Measurements from ENCODE around the gene CHRM1. TPM values are rescaled to one million over a fixed set of nuclear protein-coding genes. Genes with fewer than 3 reads are reported as not detected.
A peak's percentile ranks its signal among the peaks of the same experiment; 100 is the strongest.
"Not testable (repeated sequence)": the region's sequence is repeated elsewhere in the genome, so short reads cannot be mapped to it uniquely, and the experiment has no call there.

The CHRM1 gene
- total RNA-seq, 1 donor from 2014 or later = not detected

DNA sequence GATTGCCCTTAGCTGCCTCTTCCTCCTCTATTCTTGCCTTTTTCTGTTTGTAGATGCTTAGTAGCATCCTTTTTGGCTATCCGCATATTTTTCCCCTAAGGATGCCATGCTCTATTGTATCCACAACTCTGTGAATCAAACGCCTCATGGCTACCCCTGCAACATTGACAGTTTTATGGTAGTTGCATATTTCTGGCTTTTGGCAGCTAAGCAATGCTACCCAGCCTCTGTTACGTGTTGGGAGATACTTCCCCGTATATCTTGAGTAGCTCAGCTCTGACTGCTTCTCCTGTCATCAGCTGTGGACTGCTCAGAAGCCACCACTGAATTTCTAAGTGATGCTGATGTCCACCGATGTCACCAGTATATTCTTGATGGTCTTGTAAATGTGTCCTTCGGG, 55.5 kb downstream of the CHRM1 start:
- Histone ChIP-seq H3K79me2 (ENCODE audit: low read depth) (peaks cover 100% of the 10 kb centered on the region), H3K27ac (no peak overlapping the region), H3F3A (ENCODE audit: low read depth) (peaks cover 27% of the 10 kb centered on the region), H3K9me3 (ENCODE audit: low read depth) (no peaks in the 10 kb centered on the region), H3K9ac (no peak overlapping the region), H3K36me3 (no peaks in the 10 kb centered on the region), H3K4me2 (no peak overlapping the region), H3K4me1 (peaks cover 5% of the 10 kb centered on the region), H3K27me3 (no peaks in the 10 kb centered on the region), H2AFZ (replicated peaks) (no peak overlapping the region), H3K4me3 (no peak overlapping the region), H4K20me1 (ENCODE audit: low read depth) (peaks cover 61% of the 10 kb centered on the region)
- TF ChIP-seq, protein P1, sequence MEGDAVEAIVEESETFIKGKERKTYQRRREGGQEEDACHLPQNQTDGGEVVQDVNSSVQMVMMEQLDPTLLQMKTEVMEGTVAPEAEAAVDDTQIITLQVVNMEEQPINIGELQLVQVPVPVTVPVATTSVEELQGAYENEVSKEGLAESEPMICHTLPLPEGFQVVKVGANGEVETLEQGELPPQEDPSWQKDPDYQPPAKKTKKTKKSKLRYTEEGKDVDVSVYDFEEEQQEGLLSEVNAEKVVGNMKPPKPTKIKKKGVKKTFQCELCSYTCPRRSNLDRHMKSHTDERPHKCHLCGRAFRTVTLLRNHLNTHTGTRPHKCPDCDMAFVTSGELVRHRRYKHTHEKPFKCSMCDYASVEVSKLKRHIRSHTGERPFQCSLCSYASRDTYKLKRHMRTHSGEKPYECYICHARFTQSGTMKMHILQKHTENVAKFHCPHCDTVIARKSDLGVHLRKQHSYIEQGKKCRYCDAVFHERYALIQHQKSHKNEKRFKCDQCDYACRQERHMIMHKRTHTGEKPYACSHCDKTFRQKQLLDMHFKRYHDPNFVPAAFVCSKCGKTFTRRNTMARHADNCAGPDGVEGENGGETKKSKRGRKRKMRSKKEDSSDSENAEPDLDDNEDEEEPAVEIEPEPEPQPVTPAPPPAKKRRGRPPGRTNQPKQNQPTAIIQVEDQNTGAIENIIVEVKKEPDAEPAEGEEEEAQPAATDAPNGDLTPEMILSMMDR (IDR thresholded peaks at IDR 0.05) = no peak
- TF ChIP-seq EZH2 (IDR thresholded peaks at IDR 0.05) = no peak
- no peak for TF ChIP-seq EZH2phosphoT487 (IDR thresholded peaks at IDR 0.05)
- no peak overlapping the region for H3K27ac Mint-ChIP-seq
- H3K9me3 Mint-ChIP-seq = no peaks in the 10 kb centered on the region
- peaks cover 20% of the 10 kb centered on the region for H3K4me1 Mint-ChIP-seq
- no peaks in the 10 kb centered on the region for H3K27me3 Mint-ChIP-seq (ENCODE audit: insufficient read depth, low read depth)
- peaks cover 12% of the 10 kb centered on the region for H3K36me3 Mint-ChIP-seq
- H3K4me3 Mint-ChIP-seq = no peak overlapping the region
- DNase-seq (ENCODE audit: low spot score) = no peak

- Mint-ChIP-seq H3K36me3 (peaks cover 19% of the 10 kb centered on the region), H3K4me3 (peak overlapping the region; percentile 43), H3K27me3 (ENCODE audit: insufficient read depth, low read depth) (peaks cover 2% of the 10 kb centered on the region), H3K27ac (peak overlapping the region; percentile 57), H3K4me1 (peaks cover 33% of the 10 kb centered on the region), H3K9me3 (no peaks in the 10 kb centered on the region)
- no peak for DNase-seq (ENCODE audit: low spot score)
- Histone ChIP-seq H3K27me3 (no peaks in the 10 kb centered on the region), H3K9me3 (ENCODE audit: low read depth) (no peaks in the 10 kb centered on the region), H3K79me2 (ENCODE audit: low read depth) (peaks cover 100% of the 10 kb centered on the region), H3K4me3 (no peak overlapping the region), H3K27ac (no peak overlapping the region), H3K36me3 (no peaks in the 10 kb centered on the region), H3K4me2 (no peak overlapping the region), H4K20me1 (ENCODE audit: low read depth) (peaks cover 69% of the 10 kb centered on the region), H3K9ac (no peak overlapping the region), H2AFZ (replicated peaks) (no peak overlapping the region), H3F3A (ENCODE audit: low read depth) (peaks cover 34% of the 10 kb centered on the region), H3K4me1 (peaks cover 5% of the 10 kb centered on the region)
- TF ChIP-seq EZH2 (IDR thresholded peaks at IDR 0.05) (no peak), EZH2phosphoT487 (IDR thresholded peaks at IDR 0.05) (no peak)
- TF ChIP-seq, protein P1 (IDR thresholded peaks at IDR 0.05) = no peak
These were observed 57.4 kb downstream of the CHRM1 start for GRCh38 chr11:62863687-62864335.

- Histone ChIP-seq H3K79me2 (ENCODE audit: low read depth) (peaks cover 100% of the 10 kb centered on the region), H3F3A (ENCODE audit: low read depth) (peaks cover 40% of the 10 kb centered on the region), H3K4me1 (peaks cover 15% of the 10 kb centered on the region), H4K20me1 (ENCODE audit: low read depth) (peaks cover 65% of the 10 kb centered on the region), H3K27ac (peak overlapping the region; percentile 45)
- H3K27me3 ChIP-seq; H3K4me3 ChIP-seq; DNase-seq (ENCODE audit: low spot score); H3K9ac ChIP-seq; H2AFZ ChIP-seq (replicated peaks); H3K9me3 ChIP-seq (ENCODE audit: low read depth); H3K9me3 Mint-ChIP-seq; H3K27me3 Mint-ChIP-seq (ENCODE audit: insufficient read depth, low read depth); H3K4me2 ChIP-seq; H3K36me3 ChIP-seq: not testable (repeated sequence)
- Mint-ChIP-seq H3K27ac (peak overlapping the region; percentile 85), H3K4me1 (peaks cover 44% of the 10 kb centered on the region), H3K36me3 (peaks cover 17% of the 10 kb centered on the region), H3K4me3 (peak overlapping the region; percentile 46)
These were observed 59.5 kb downstream of the CHRM1 start for GRCh38 chr11:62861564-62862192.

Data from neural progenitor cell (in vitro differentiated cells).